SU-DHL-6 (cell line): ENCODE results near the gene GLS.

Source experiments
- EZH2phosphoT487 ChIP-seq: fragments of 200-600 bp; sonication (generic), shearing (Covaris generic); conservative IDR thresholded peaks from 2 replicates; pipeline ENCODE4 v1.6.1; 2018; ENCODE audit warnings: mild to moderate bottlenecking, antibody characterized with exemption, low read length, moderate library complexity, mixed read lengths
- TF ChIP-seq, protein P1 (sequence below): fragments of 200-600 bp; sonication (generic); IDR thresholded peaks from one replicate; pipeline ENCODE4 v1.5.1; 2017; ENCODE audit warnings: antibody characterized with exemption, mild to moderate bottlenecking, low read length, moderate library complexity; ENCODE audit not compliant: insufficient read depth, poor library complexity, severe bottlenecking

DNA sequence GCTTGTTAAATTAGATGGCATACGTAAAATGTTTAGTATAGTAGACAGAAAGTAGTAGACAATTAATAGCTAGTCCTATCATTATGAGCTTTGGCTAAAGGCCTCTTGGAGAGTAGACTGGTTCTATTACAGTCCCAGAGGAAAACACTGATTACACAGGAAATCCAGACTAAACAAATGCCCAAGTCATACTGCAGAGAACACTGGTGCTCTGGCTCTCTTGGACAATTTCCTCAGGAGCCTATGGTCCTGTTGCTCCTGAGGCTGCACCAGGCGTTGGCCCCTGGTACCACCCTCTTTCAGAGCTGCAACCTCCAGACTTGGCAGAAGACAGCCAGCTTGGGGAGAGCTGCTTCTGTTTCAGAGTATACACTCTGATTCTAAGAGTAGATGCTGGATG is 91.6 kb downstream of the GLS start:
- TF ChIP-seq EZH2phosphoT487, result no peak
- TF ChIP-seq, protein P1, sequence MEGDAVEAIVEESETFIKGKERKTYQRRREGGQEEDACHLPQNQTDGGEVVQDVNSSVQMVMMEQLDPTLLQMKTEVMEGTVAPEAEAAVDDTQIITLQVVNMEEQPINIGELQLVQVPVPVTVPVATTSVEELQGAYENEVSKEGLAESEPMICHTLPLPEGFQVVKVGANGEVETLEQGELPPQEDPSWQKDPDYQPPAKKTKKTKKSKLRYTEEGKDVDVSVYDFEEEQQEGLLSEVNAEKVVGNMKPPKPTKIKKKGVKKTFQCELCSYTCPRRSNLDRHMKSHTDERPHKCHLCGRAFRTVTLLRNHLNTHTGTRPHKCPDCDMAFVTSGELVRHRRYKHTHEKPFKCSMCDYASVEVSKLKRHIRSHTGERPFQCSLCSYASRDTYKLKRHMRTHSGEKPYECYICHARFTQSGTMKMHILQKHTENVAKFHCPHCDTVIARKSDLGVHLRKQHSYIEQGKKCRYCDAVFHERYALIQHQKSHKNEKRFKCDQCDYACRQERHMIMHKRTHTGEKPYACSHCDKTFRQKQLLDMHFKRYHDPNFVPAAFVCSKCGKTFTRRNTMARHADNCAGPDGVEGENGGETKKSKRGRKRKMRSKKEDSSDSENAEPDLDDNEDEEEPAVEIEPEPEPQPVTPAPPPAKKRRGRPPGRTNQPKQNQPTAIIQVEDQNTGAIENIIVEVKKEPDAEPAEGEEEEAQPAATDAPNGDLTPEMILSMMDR, result no peak
